Keratinocyte (primary cell): Measurements from ENCODE around the gene FEN1. TPM values are rescaled to one million over a fixed set of nuclear protein-coding genes. Genes with fewer than 3 reads are reported as not detected.

Experiments used
- DNase-seq: peaks from one replicate; pipeline ENCODE4 v3.0.0-alpha.2; 2011; ENCODE audit warnings: low read depth, missing footprints, low spot score
- FAIRE-seq: peaks from 2 replicates; lab custom pipeline; 2011; peaks lifted over from hg19 to GRCh38; lab: Jason Lieb, UNC
- H2AFZ ChIP-seq: 2 replicates; pipeline ENCODE4 v1.6.0; 2012; ENCODE audit warnings: low read length, control low read depth, inconsistent platforms; ENCODE audit not compliant: control insufficient read depth
- H3K27ac ChIP-seq: 2 replicates; pipeline ENCODE4 v1.5.1; 2011; ENCODE audit warnings: low read length; ENCODE audit not compliant: control insufficient read depth, insufficient read depth
- H3K27me3 ChIP-seq: 3 replicates; pipeline ENCODE4 v1.6.0; 2011; ENCODE audit warnings: low read length; ENCODE audit not compliant: control insufficient read depth, insufficient read depth; ENCODE audit errors: extremely low read depth
- H3K36me3 ChIP-seq, 2 experiments: 2 replicates in 1 of 2; 3 replicates in 1 of 2; pipeline ENCODE4 v1.5.1; 2011; ENCODE audit warnings: low read length in 2 of 2, mild to moderate bottlenecking in 1 of 2; ENCODE audit not compliant: control insufficient read depth in 2 of 2, insufficient read depth in 2 of 2; ENCODE audit errors: extremely low read depth in 1 of 2
- H3K4me1 ChIP-seq: 3 replicates; pipeline ENCODE4 v1.5.1; 2011; ENCODE audit warnings: low read length; ENCODE audit not compliant: control insufficient read depth, insufficient read depth; ENCODE audit errors: extremely low read depth
- H3K4me2 ChIP-seq: 3 replicates; pipeline ENCODE4 v1.6.0; 2011; ENCODE audit warnings: low read depth, low read length; ENCODE audit not compliant: control insufficient read depth, insufficient read depth; ENCODE audit errors: extremely low read depth
- H3K4me3 ChIP-seq, 3 experiments: fragments of 200-600 bp in 1 of 3; sonication (generic) in 1 of 3; 2 replicates in 2 of 3; 3 replicates in 1 of 3; pipeline ENCODE4 v1.5.1; 2011 to 2016; ENCODE audit warnings: low read length in 3 of 3, mild to moderate bottlenecking in 3 of 3, control low read depth in 2 of 3, inconsistent platforms in 1 of 3, low read depth in 1 of 3, mixed read lengths in 1 of 3, mixed run types in 1 of 3, moderate library complexity in 1 of 3; ENCODE audit not compliant: control insufficient read depth in 2 of 3, insufficient read depth in 2 of 3; ENCODE audit errors: extremely low read depth in 1 of 3
- H3K79me2 ChIP-seq: 2 replicates; pipeline ENCODE4 v1.6.0; 2012; ENCODE audit warnings: low read length; ENCODE audit not compliant: control insufficient read depth, insufficient read depth
- H3K9ac ChIP-seq: 3 replicates; pipeline ENCODE4 v1.6.0; 2011; ENCODE audit warnings: low read length; ENCODE audit not compliant: control insufficient read depth, insufficient read depth; ENCODE audit errors: extremely low read depth
- H3K9me1 ChIP-seq: 3 replicates; pipeline ENCODE4 v1.6.0; 2011; ENCODE audit warnings: low read length; ENCODE audit not compliant: control insufficient read depth, insufficient read depth; ENCODE audit errors: extremely low read depth
- H3K9me3 ChIP-seq: 2 replicates; pipeline ENCODE4 v1.5.1; 2012; ENCODE audit warnings: low read depth, low read length; ENCODE audit not compliant: control insufficient read depth
- H4K20me1 ChIP-seq: 3 replicates; pipeline ENCODE4 v1.6.0; 2011; ENCODE audit warnings: low read length; ENCODE audit not compliant: control insufficient read depth, insufficient read depth; ENCODE audit errors: extremely low read depth
- CTCF ChIP-seq, 3 experiments: IDR thresholded peaks in 1 of 3; conservative IDR thresholded peaks in 1 of 3; optimal IDR thresholded peaks in 1 of 3; 2 replicates in 2 of 3; 3 replicates in 1 of 3; pipeline versions ENCODE3 to v1.5.1; 2011; ENCODE audit warnings: low read length in 3 of 3, mild to moderate bottlenecking in 3 of 3, moderate library complexity in 2 of 3, control low read depth in 1 of 3, inconsistent platforms in 1 of 3; ENCODE audit not compliant: insufficient read depth in 2 of 3; ENCODE audit errors: extremely low read depth in 1 of 3
- EZH2 ChIP-seq: IDR thresholded peaks from one replicate; pipeline ENCODE4 v1.6.1; 2012; ENCODE audit warnings: inconsistent platforms, mild to moderate bottlenecking, low read length, moderate library complexity
- dilution Hi-C: fragments of 300-500 bp; cut with MboI; formaldehyde crosslinking; loops from one replicate; pipeline ENCODE4 v1.7.0; 2020; ENCODE audit warnings: low sequenced_read_pairs; ENCODE audit not compliant: extremely low pct_ligation_motif_present
- polyA plus RNA-seq, 5 experiments: library from polyadenylated mRNA; depleted of rRNA in 3 of 5; stranded (reverse) in 3 of 5; stranded (forward) in 1 of 5; unstranded in 1 of 5; fragments of >200 nt; gene quantifications; 1 replicate in 1 of 5; 2 replicates in 3 of 5; 3 replicates in 1 of 5; pipeline versions ENCODE4 v1.2.1 to v1.2.3, GENCODE V29; 2011 to 2012; ENCODE audit warnings: missing spikeins in 2 of 5, low read depth in 1 of 5, low replicate concordance in 1 of 5

Gene FEN1
- polyA plus RNA-seq, 1 donor (not counting 4 experiments of a cell fraction or from before 2014, with no cell fraction given): 26.7 TPM

- peaks cover 22 to 49% of the 10 kb centered on the region in 2 experiments for H3K36me3 ChIP-seq
- H4K20me1 ChIP-seq: peaks cover 6% of the 10 kb centered on the region
Measured at GRCh38 chr11:61787928-61788491, 4.7 kb upstream of the FEN1 start.

GRCh38 chr11:61791737-61792309 is 888 bp upstream of the FEN1 start:
- H3K36me3 ChIP-seq: peaks cover 25 to 33% of the 10 kb centered on the region in 2 experiments
- peak overlapping the region; percentile 100 for H3K9ac ChIP-seq
- peaks cover 6% of the 10 kb centered on the region for H4K20me1 ChIP-seq
- H3K27ac ChIP-seq: peak overlapping the region; percentile 100
- no peaks in the 10 kb centered on the region for H3K27me3 ChIP-seq
- dilution Hi-C loops: no loop called here
- TF ChIP-seq EZH2: no peak
- no peak for TF ChIP-seq CTCF (optimal IDR thresholded peaks at IDR 0.05 in 1 of 3, IDR thresholded peaks at IDR 0.05 in 1 of 3, conservative IDR thresholded peaks at IDR 0.05 in 1 of 3; ENCODE audit: extremely low read depth in 1 of 3, insufficient read depth in 2 of 3, low read length in 3 of 3)
- peak overlapping the region; percentile 83 to 99 (median 95) for H3K4me3 ChIP-seq
- peaks cover 11% of the 10 kb centered on the region for H3K4me1 ChIP-seq
- DNase-seq: no peak
- peak overlapping the region; percentile 80 for H3K4me2 ChIP-seq
- FAIRE-seq: peak; percentile 41
- H3K9me1 ChIP-seq: no peaks in the 10 kb centered on the region
- no peaks in the 10 kb centered on the region for H3K9me3 ChIP-seq
- peaks cover 61% of the 10 kb centered on the region for H3K79me2 ChIP-seq
- peak overlapping the region; percentile 100 for H2AFZ ChIP-seq

More at GRCh38 chr11:61787928-61788491, 4.7 kb upstream of the FEN1 start:
- DNase-seq: no peak
- Histone ChIP-seq H3K9me3 (no peaks in the 10 kb centered on the region), H3K9me1 (no peaks in the 10 kb centered on the region), H3K9ac (no peak overlapping the region), H3K27me3 (no peaks in the 10 kb centered on the region), H3K4me2 (no peak overlapping the region), H3K4me3 (no peak overlapping the region), H3K27ac (no peak overlapping the region), H3K4me1 (peaks cover 6% of the 10 kb centered on the region), H3K79me2 (peaks cover 26% of the 10 kb centered on the region), H2AFZ (no peak overlapping the region)
- no peak for FAIRE-seq
- TF ChIP-seq EZH2: no peak
- TF ChIP-seq CTCF (optimal IDR thresholded peaks at IDR 0.05 in 1 of 3, IDR thresholded peaks at IDR 0.05 in 1 of 3, conservative IDR thresholded peaks at IDR 0.05 in 1 of 3; ENCODE audit: extremely low read depth in 1 of 3, insufficient read depth in 2 of 3, low read length in 3 of 3): peak; percentile 42 to 65 (median 52)
- dilution Hi-C loops: no loop called here
